NOMO-1 treated with DMSO at 0.1 percent for 48 hours (cell line): Measurements from ENCODE around the gene DAPK2.
"Not testable (repeated sequence)": the region's sequence is repeated elsewhere in the genome, so short reads cannot be mapped to it uniquely, and the experiment has no call there.

Experiments
- DNase-seq: peaks from one replicate; lab custom pipeline; 2025; ENCODE audit not compliant: unreplicated experiment; lab: John Stamatoyannopoulos, UW

DAPK2 gene

DNA sequence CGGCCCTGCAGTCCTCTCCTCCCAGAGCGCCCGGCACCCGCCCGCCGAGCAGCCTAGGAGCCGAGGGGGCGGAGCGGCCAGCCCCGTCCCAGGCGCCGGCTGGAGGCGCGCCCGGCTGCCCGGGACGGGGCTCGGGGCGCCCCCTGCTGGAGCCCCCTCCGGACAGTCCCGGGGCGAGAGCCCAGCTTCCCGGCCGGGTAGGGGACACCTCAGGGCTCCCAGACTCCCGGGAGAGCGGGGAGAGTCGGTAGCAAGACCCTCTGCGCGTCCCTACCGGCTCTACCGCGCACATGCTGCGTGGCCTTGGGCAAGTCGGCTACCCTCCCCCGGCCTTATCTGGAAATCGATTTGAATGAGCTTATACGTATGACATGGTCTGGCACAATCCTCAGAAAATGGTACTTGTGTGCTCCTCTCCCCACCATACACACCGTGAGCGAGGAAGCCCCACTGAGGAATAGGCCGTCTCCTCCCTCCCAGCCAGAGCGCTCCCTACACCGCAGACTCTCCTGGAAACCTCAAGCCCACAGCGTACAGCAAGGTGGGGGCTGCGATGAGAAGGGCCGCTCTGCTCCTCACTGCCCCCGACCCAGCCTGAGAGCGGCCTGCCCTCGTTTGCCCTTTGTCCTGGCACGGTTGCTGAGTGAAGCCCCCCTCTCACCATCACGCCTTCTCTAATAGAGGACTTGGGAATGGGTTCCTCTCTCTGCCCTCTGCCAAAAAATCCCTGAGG, at the start of gene DAPK2:
Gene DAPK2, minus strand, starts transcription at position 65 of the 733 bp plus-strand sequence. CDS start 6,224 bp downstream, outside the sequence.
- peak; percentile 37 for DNase-seq

- DNase-seq: no peak
These were observed 49.1 kb upstream of the DAPK2 start for GRCh38 chr15:64095431-64095794.

- DNase-seq: peak; percentile 100
These were observed 47.5 kb upstream of the DAPK2 start, which contains the start of gene CIAO2A for GRCh38 chr15:64093627-64094417. TSS of gene CIAO2A (minus strand) at chr15:64093838. CDS start at chr15:64093768, 70 bp downstream.

DNA sequence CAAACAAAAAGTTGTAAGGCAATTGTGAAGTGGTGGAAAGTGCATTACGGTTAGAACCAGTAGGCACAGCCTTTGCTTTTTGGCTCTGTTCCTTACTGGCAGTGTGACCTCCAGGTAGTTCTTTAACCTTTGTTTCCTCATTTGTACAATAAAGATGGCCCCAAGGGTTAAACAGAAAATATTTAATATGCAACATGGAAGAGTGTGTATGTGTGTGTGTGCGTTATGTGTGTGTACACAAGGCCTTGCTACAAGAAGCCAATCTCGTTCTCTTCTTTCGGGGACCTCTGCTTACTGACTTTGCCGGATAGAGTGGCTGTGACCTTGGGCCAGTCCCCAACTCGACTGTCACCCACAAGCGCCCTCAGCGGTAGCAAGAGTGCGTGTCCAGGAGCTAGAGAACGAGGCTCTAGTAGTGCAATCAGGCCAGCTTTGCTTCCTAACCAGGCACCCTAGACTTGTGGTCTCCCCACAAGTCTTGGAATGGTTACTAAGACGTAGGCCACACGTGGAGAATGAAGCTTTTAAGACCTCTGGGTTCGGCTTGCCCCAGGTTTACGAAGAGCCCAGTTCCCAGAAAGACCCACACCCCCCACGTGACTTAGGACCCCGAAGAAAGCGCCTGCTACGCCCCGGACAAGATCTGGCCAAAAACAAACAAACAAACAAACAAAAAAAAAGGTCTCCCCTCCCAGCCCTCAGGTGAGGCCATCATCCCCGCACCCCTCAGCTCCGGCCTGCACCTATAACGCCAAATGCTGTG, 46.8 kb upstream of the DAPK2 start:
- DNase-seq: peak; percentile 65

GRCh38 chr15:64092075-64092820, 46.0 kb upstream of the DAPK2 start:
- peak; percentile 37 for DNase-seq

GRCh38 chr15:64090527-64090926, 44.2 kb upstream of the DAPK2 start:
- peak; percentile 78 for DNase-seq

GRCh38 chr15:64089543-64090280, 43.4 kb upstream of the DAPK2 start:
- peak; percentile 90 for DNase-seq

DNA sequence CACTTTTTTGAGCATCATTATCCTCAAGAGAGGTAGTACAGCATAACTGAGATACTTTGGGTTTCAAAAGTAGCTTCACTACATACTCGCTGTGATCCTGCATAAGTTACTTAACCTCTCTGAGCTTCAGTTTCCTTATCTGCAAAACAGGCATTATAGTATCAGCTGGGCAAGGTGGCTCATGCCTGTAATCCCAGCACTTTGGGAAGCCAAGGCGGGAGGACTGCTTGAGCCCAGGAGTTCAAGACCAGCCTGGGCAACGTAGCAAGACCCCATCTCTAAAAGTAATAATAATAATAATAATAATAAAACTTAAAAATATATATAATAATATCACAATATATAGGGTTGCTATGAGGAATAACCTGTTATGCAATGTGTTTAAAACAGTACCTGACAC, 36.5 kb upstream of the DAPK2 start:
- DNase-seq: no peak

DNA sequence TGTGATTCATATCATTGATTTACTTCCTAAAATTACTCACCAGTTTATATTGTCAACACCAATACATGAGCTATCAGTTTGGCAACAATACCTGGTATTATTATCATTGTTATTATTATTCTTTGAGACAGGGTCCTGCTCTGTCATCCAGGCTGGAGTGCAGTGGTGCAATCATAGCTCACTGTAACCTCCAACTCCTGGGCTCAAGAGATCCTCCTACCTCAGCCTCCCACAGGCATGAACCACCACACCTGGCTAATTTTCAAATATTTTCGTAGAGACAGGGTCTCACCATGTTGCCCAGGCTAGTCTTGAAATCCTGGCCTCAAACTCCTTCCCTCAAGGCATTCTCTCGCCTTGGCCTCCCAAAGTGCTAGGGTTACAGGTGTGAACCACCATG, 27.2 kb upstream of the DAPK2 start:
- not testable (repeated sequence) for DNase-seq

GRCh38 chr15:64072812-64073211, 26.5 kb upstream of the DAPK2 start:
- no peak for DNase-seq

GRCh38 chr15:64071931-64072765, 25.9 kb upstream of the DAPK2 start:
- DNase-seq: no peak

GRCh38 chr15:64070965-64071851, 24.9 kb upstream of the DAPK2 start:
- no peak for DNase-seq

- DNase-seq: no peak
These were observed 23.8 kb upstream of the DAPK2 start for GRCh38 chr15:64070106-64070505.

- no peak for DNase-seq
These were observed 21.8 kb upstream of the DAPK2 start for GRCh38 chr15:64068133-64068532.

- DNase-seq: peak; percentile 40
These were observed 21.3 kb upstream of the DAPK2 start for GRCh38 chr15:64067564-64068030.

DNA sequence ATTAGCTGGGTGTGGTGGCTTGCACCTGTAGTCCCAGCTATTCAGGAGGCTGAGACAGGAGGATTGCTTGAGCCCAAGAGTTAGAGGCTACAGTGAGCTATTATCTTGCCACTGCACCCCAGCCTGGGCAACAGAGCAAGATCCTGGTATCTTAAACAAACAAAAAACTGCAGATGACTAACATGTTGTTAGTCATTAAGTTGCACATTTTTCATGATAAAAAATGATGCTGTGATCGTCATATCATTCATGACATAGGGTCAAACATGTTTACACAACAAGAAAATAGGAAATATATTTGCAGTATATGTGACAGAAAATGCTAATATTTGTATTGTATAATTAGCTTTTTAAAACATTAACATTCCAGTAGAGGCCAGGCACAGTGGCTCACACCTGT, 20.2 kb upstream of the DAPK2 start:
- no peak for DNase-seq

GRCh38 chr15:64060716-64061115, 14.4 kb upstream of the DAPK2 start:
- no peak for DNase-seq

GRCh38 chr15:64059104-64059503, 12.8 kb upstream of the DAPK2 start:
- DNase-seq: peak; percentile 44
